HCT116 (cell line): ENCODE results near the gene SUFU.

ENCODE experiments used
- CEBPB ChIP-seq: IDR thresholded peaks from 2 replicates; pipeline ENCODE4 v1.6.1; 2012; ENCODE audit warnings: low read depth
- TF ChIP-seq, protein P1 (sequence below), 3 experiments: fragments of 200-600 bp in 1 of 3; sonication (generic) in 1 of 3; IDR thresholded peaks in 2 of 3; conservative IDR thresholded peaks in 1 of 3; 2 replicates each; pipeline ENCODE4 v1.5.1; 2012 to 2017; ENCODE audit warnings: low read depth in 2 of 3, low read length in 2 of 3, antibody characterized with exemption in 1 of 3, borderline replicate concordance in 1 of 3, control low read depth in 1 of 3, mild to moderate bottlenecking in 1 of 3, mixed read lengths in 1 of 3, mixed run types in 1 of 3, moderate library complexity in 1 of 3; ENCODE audit not compliant: insufficient read depth in 1 of 3
- TF ChIP-seq, protein P2 (sequence below): IDR thresholded peaks from 2 replicates; pipeline ENCODE4 v1.6.1; 2012

DNA sequence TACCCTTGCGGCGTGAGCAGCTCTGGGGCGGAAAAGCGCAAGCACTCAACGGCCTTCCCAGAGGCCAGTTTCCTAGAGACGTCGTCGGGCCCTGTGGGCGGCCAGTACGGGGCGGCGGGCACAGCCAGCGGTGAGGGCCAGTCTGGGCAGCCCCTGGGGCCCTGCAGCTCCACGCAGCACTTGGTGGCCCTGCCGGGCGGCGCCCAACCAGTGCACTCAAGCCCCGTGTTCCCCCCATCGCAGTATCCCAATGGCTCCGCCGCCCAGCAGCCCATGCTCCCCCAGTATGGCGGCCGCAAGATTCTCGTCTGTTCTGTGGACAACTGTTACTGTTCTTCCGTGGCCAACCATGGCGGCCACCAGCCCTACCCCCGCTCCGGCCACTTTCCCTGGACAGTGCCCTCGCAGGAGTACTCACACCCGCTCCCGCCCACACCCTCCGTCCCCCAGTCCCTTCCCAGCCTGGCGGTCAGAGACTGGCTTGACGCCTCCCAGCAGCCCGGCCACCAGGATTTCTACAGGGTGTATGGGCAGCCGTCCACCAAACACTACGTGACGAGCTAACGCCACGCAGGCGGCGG, 153.1 kb downstream of the SUFU start:
- TF ChIP-seq, protein P1, sequence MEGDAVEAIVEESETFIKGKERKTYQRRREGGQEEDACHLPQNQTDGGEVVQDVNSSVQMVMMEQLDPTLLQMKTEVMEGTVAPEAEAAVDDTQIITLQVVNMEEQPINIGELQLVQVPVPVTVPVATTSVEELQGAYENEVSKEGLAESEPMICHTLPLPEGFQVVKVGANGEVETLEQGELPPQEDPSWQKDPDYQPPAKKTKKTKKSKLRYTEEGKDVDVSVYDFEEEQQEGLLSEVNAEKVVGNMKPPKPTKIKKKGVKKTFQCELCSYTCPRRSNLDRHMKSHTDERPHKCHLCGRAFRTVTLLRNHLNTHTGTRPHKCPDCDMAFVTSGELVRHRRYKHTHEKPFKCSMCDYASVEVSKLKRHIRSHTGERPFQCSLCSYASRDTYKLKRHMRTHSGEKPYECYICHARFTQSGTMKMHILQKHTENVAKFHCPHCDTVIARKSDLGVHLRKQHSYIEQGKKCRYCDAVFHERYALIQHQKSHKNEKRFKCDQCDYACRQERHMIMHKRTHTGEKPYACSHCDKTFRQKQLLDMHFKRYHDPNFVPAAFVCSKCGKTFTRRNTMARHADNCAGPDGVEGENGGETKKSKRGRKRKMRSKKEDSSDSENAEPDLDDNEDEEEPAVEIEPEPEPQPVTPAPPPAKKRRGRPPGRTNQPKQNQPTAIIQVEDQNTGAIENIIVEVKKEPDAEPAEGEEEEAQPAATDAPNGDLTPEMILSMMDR (IDR thresholded peaks at IDR 0.05 in 2 of 3, conservative IDR thresholded peaks at IDR 0.05 in 1 of 3; ENCODE audit: borderline replicate concordance in 1 of 3, insufficient read depth in 1 of 3, low read depth in 2 of 3, low read length in 2 of 3): no peak
- TF ChIP-seq, protein P2, sequence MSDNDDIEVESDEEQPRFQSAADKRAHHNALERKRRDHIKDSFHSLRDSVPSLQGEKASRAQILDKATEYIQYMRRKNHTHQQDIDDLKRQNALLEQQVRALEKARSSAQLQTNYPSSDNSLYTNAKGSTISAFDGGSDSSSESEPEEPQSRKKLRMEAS: no peak
- TF ChIP-seq CEBPB: no peak
